Thyroid gland (tissue), 4 donors: Measurements from ENCODE around the gene ALKBH7. TPM values are rescaled to one million over a fixed set of nuclear protein-coding genes. Genes with fewer than 3 reads are reported as not detected.

Source experiments
- DNase-seq, 2 donors: peaks; one replicate each; pipeline ENCODE4 v3.0.0-alpha.2; 2019
- H3K27ac ChIP-seq, 3 donors: fragments of 200-600 bp; sonication (generic); 1 replicate in 2 of 3; 2 replicates in 1 of 3; pipeline ENCODE4 v1.5.1; 2016 to 2019; ENCODE audit warnings: mild to moderate bottlenecking in 1 of 3, moderate library complexity in 1 of 3
- H3K27me3 ChIP-seq: fragments of 200-600 bp; sonication (generic); one replicate; pipeline ENCODE4 v1.5.1; 2019
- H3K36me3 ChIP-seq, 2 donors: fragments of 200-600 bp; sonication (generic); one replicate each; pipeline ENCODE4 v1.5.1; 2016 to 2019
- H3K4me1 ChIP-seq, 2 donors: fragments of 200-600 bp; sonication (generic); one replicate each; pipeline ENCODE4 v1.5.1; 2017 to 2019
- H3K4me3 ChIP-seq, 3 donors: fragments of 200-600 bp; sonication (generic); replicated peaks in 1 of 3; 1 replicate in 2 of 3; 2 replicates in 1 of 3; pipeline ENCODE4 v1.5.1; 2016; ENCODE audit warnings: mild to moderate bottlenecking in 1 of 3
- H3K9me3 ChIP-seq: fragments of 200-600 bp; sonication (generic); one replicate; pipeline ENCODE4 v1.5.1; 2017
- CTCF ChIP-seq, 6 experiments: fragments of 200-600 bp in 3 of 6; fragments of 450-650 bp in 3 of 6; sonication (generic) in 3 of 6; IDR thresholded peaks; one replicate each; pipeline ENCODE4 v1.5.1; 2016 to 2019; ENCODE audit warnings: antibody characterized with exemption in 6 of 6, mild to moderate bottlenecking in 2 of 6, inconsistent platforms in 1 of 6, moderate library complexity in 1 of 6
- POLR2A ChIP-seq, 2 donors: fragments of 450-650 bp; IDR thresholded peaks; one replicate each; pipeline ENCODE4 v1.6.1; 2017; ENCODE audit warnings: antibody characterized with exemption in 2 of 2, mild to moderate bottlenecking in 2 of 2, moderate library complexity in 1 of 2
- WGBS, 2 donors: methylation state at CpG; one replicate each; pipeline ENCODE4 v1.1.5; 2017; 5-methylcytosine and 5-hydroxymethylcytosine counted together
- intact Hi-C: fragments of 100-400 bp; cut with DNase I; formaldehyde crosslinking; loops from one replicate; pipeline ENCODE4 v1.15.1; 2023
- total RNA-seq, 4 donors: library from RNA; depleted of rRNA; stranded (reverse); fragments of >200 nt; gene quantifications; one replicate each; pipeline ENCODE4 v1.2.3, GENCODE V29; 2016

Gene ALKBH7
- total RNA-seq, 4 donors from 2014 or later, result 71.8 to 146 (median 91.4) TPM

- Histone ChIP-seq H3K27me3 (no peaks in the 10 kb centered on the region), H3K27ac (no peak overlapping the region), H3K36me3 (peaks cover 71 to 76% of the 10 kb centered on the region in 2 donors), H3K9me3 (no peaks in the 10 kb centered on the region), H3K4me1 (peaks cover 14 to 24% of the 10 kb centered on the region in 2 donors), H3K4me3 (no peak overlapping the region)
- intact Hi-C loops, result no loop called here
- WGBS, 2 donors, result 87 to 92% methylated on average over 16 to 24 of the region's 33 CpGs
- DNase-seq, result peak in 1 of 2 donors; percentile 20
- peak in 1 of 6 experiments; percentile 28 for TF ChIP-seq CTCF (IDR thresholded peaks at IDR 0.05)
- TF ChIP-seq POLR2A (IDR thresholded peaks at IDR 0.05), result no peak
Measured at GRCh38 chr19:6417713-6418561, 45.3 kb downstream of the ALKBH7 start.

DNA sequence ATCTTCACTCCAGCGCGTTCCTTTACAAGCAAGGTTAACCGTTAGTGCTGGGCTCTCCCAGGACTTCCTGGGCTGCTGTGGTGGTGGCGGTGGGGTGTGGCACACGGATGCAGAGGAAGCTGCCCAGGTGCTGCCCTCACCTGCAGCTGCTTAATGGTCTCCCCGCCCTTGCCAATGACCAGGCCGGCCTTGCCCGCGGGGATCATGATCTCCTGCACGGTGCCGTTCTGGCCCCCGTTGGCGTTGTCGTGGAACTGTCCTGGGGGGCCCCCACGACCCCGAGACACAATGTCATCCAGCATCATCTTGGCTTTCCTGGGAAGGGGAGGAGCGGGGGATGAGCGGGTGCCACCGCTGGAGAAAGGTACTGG, 46.0 kb downstream of the ALKBH7 start:
- Histone ChIP-seq H3K9me3 (no peaks in the 10 kb centered on the region), H3K4me3 (no peak overlapping the region), H3K4me1 (peaks cover 14 to 26% of the 10 kb centered on the region in 2 donors), H3K27me3 (no peaks in the 10 kb centered on the region), H3K36me3 (peaks cover 71 to 76% of the 10 kb centered on the region in 2 donors), H3K27ac (no peak overlapping the region)
- WGBS, 2 donors, result 90 to 96% methylated on average over 3 to 8 of the region's 19 CpGs
- intact Hi-C loops, result no loop called here
- no peak for DNase-seq
- no peak for TF ChIP-seq POLR2A (IDR thresholded peaks at IDR 0.05)

DNA sequence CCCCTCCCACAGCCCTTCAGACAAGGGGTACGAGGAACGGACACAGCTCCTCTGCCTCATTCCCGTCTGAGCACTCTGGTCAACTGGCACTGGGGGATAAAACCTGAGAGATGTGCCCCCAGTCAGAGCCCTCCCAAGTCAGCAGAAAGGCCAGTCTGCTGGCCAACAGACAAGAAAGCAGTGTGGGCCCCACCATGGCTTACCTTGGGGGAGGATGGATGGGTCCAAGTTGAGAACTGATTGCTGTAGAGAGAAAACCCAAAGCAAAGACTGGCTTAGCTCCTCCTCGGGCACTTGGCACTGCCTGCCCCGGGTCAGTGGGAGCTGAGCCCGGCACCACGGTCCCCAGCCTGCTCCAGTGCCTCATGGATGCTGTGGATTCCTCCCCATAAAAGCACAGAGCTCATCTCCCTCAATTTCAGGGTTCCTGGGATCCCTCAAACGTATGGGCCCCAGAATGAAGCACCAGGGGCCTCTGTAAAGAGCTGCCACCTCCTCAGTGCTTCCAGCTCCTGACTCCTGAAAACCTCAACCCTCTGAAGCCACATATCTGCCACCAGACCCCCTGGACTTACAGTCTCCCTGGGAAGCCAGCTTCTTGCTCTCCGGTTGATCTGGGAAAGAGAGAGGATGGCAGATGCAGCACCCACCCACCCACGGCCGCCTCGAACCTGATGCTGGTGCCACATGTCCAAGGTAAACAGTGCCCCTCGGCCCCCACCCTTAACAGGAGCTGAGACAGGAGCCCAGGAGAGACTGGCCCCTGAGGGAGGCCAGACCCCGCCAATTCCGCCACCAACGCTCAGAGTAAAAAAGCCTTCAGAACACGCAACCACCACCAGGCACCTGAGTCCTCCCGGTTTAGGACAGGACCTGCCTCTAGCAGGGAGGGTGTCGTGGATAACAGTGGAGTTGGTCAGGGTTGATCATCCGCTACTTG, 48.8 kb downstream of the ALKBH7 start:
- intact Hi-C loops, result loop anchor here (10.0 kb wide), 1 partner anchor 47 kb away; the partner anchor contains the start of genes ALKBH7 and PSPN
- no peaks in the 10 kb centered on the region for H3K27me3 ChIP-seq
- 80 to 88% methylated on average over 13 to 17 of the region's 20 CpGs for WGBS, 2 donors
- no peaks in the 10 kb centered on the region for H3K9me3 ChIP-seq
- no peak for TF ChIP-seq POLR2A (IDR thresholded peaks at IDR 0.05)
- no peak for TF ChIP-seq CTCF (IDR thresholded peaks at IDR 0.05)
- H3K27ac ChIP-seq, result no peak overlapping the region
- H3K4me3 ChIP-seq, result no peak overlapping the region
- peaks cover 12 to 24% of the 10 kb centered on the region in 2 donors for H3K4me1 ChIP-seq
- no peak for DNase-seq
- H3K36me3 ChIP-seq, result peaks cover 48 to 50% of the 10 kb centered on the region in 2 donors

DNA sequence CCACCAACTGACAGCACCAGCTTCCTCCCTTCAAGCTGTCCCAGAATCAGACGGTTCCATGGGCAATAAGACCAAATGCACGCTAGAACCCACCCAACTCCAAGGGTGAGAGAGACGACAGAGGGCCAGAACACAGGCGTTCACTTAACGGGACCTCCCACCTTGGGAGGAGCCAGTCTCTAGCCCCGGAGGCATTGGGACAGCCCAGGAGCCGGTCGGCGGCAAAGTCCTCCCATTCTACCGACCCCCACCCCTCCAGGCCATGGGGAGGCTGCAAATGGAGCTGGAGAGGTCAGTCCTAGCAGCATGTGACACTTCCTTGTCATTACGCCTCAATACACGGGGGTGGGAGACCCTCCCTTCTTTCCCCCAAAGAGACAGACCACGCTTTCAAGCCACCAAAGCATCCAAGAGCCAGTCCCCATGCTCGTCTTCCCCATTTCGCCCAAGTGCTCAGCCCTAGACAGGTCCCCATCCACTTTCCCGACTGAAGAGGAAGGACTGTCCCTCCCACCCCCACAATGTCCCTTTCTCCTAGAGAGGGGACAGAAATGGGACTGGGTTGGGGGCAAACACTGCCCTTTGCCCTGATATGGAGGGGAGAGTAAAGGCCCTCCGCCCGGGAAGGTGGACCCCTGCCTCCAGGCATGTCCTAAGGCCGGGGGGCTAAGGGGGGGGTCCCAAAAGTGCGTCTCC, 51.1 kb downstream of the ALKBH7 start:
- Histone ChIP-seq H3K27me3 (no peaks in the 10 kb centered on the region), H3K4me1 (peaks cover 12 to 24% of the 10 kb centered on the region in 2 donors), H3K4me3 (peak overlapping the region; percentile 63 to 89 (median 77)), H3K27ac (peak overlapping the region in 2 of 3 donors; percentile 18 to 63), H3K36me3 (peaks cover 25 to 27% of the 10 kb centered on the region in 2 donors), H3K9me3 (no peaks in the 10 kb centered on the region)
- TF ChIP-seq CTCF (IDR thresholded peaks at IDR 0.05) (no peak), POLR2A (IDR thresholded peaks at IDR 0.05) (no peak)
- WGBS, 2 donors, result 1 to 3% methylated on average over 12 to 18 of the region's 20 CpGs
- DNase-seq, result peak; percentile 53 to 59
- intact Hi-C loops, result loop anchor here (10.0 kb wide), 1 partner anchor 49 kb away; the partner anchor contains the start of genes ALKBH7 and PSPN
